GM12878 (cell line): ENCODE results near the gene ZNF445.

Experiments
- MTA2 ChIP-seq: fragments of 450-650 bp; IDR thresholded peaks from 2 replicates; pipeline ENCODE4 v1.6.1; 2016; ENCODE audit warnings: low read depth, mild to moderate bottlenecking, moderate library complexity
- ZNF622 ChIP-seq: fragments of 450-650 bp; IDR thresholded peaks from 2 replicates; pipeline ENCODE4 v1.6.1; 2017; ENCODE audit warnings: mild to moderate bottlenecking, inconsistent platforms

DNA sequence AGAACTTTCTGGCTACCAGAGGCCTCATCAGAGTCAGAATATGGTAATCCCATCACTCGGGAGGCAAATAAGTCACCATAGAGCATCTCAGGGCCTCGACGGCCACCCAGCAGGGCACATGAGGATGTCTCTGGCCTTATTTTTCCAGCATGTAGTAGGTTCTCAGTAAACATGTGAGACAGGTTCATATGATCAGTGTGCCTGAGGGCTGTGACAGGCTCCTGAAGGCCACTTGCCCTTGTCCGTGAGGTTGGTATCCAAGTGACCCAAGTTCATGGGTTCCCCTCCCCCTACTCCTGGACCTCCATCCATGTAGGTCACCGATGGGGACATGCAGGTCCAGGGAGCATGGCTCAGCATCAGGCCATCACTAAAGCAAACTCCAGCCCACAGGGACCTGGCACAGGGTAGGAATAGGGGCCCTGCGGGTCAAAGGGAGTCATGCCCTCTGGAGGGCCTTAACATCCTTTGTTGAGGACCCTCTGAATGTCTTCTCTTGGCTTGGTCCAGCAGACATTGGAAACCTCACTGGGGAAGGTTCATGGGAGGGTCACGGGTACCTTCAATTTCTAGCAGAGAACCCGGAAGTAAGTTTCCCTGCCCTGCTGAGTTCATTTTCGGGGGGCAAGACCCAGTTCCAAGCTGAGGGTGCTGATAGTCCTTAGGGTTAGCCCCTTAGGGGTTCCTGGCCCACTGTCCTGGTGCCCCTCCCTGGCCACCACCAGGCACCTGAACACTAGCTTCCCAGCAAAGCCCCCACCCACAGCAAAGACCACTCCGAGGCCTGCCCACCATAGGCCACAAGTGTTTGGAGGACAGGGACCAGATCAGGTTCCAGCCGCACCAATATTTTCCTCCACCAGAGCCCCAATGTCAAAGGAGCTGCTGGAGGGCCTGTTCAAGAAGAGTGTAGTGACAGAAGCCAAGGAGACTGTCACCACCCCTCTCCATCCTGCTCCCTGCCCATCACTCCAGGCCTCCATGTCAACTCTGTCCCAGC lies 61.1 kb downstream of the ZNF445 start:
- TF ChIP-seq ZNF622: no peak
- TF ChIP-seq MTA2: no peak
